OCI-LY7 (cell line): ENCODE measurements around the gene CPA1.

Source experiments
- CTCF ChIP-seq: fragments of 200-600 bp; sonication (generic); conservative IDR thresholded peaks from 2 replicates; pipeline ENCODE4 v1.5.1; 2014; ENCODE audit warnings: mild to moderate bottlenecking, antibody characterized with exemption, low read length, moderate library complexity, mixed read lengths
- EZH2phosphoT487 ChIP-seq: fragments of 200-600 bp; sonication (generic); IDR thresholded peaks from 2 replicates; pipeline ENCODE4 v1.6.1; 2018; ENCODE audit warnings: low read depth, borderline replicate concordance, mild to moderate bottlenecking, mixed run types, antibody characterized with exemption, low read length, moderate library complexity, mixed read lengths

GRCh38 chr7:130365088-130365487 is 15.2 kb upstream of the CPA1 start:
- no peak for TF ChIP-seq CTCF
- no peak for TF ChIP-seq EZH2phosphoT487
